ENCODE data around the gene SSNA1.

Gene SSNA1

GRCh38 chr9:137229903-137230704 is 41.6 kb downstream of the SSNA1 start:
- no peak overlapping the region for H3K4me3 ChIP-seq (ENCODE audit: low read depth, low read length)
- in situ Hi-C loops (cut with HindIII; ENCODE audit: low sequenced_read_pairs), result no loop called here
- no peak for TF ChIP-seq CTCF (IDR thresholded peaks at IDR 0.05; ENCODE audit: low read depth, low read length, missing control alignments)
- no peak for DNase-seq (ENCODE audit: low read depth)

- in situ Hi-C loops (cut with HindIII; ENCODE audit: low sequenced_read_pairs), result no loop called here
- DNase-seq (ENCODE audit: low read depth), result no peak
- TF ChIP-seq CTCF (IDR thresholded peaks at IDR 0.05; ENCODE audit: low read depth, low read length, missing control alignments), result no peak
- no peak within 1 kb of the TSS for H3K4me3 ChIP-seq (ENCODE audit: low read depth, low read length)
These were observed 42.4 kb downstream of the SSNA1 start, which contains the start of gene SLC34A3 for GRCh38 chr9:137230705-137231371. SLC34A3 (plus strand) TSS chr9:137230901; CDS start chr9:137231703, 802 bp downstream.

- in situ Hi-C loops (cut with HindIII; ENCODE audit: low sequenced_read_pairs), result no loop called here
- no peak for TF ChIP-seq CTCF (IDR thresholded peaks at IDR 0.05; ENCODE audit: low read depth, low read length, missing control alignments)
- no peak overlapping the region for H3K4me3 ChIP-seq (ENCODE audit: low read depth, low read length)
- no peak for DNase-seq (ENCODE audit: low read depth)
These were observed 43.0 kb downstream of the SSNA1 start for GRCh38 chr9:137231372-137232039.

GRCh38 chr9:137232101-137232500 is 43.6 kb downstream of the SSNA1 start:
- DNase-seq (ENCODE audit: low read depth), result no peak
- H3K4me3 ChIP-seq (ENCODE audit: low read depth, low read length), result no peak overlapping the region
- no peak for TF ChIP-seq CTCF (IDR thresholded peaks at IDR 0.05; ENCODE audit: low read depth, low read length, missing control alignments)
- in situ Hi-C loops (cut with HindIII; ENCODE audit: low sequenced_read_pairs), result no loop called here

- in situ Hi-C loops (cut with HindIII; ENCODE audit: low sequenced_read_pairs), result no loop called here
- no peak for TF ChIP-seq CTCF (IDR thresholded peaks at IDR 0.05; ENCODE audit: low read depth, low read length, missing control alignments)
- DNase-seq (ENCODE audit: low read depth), result no peak
- no peak overlapping the region for H3K4me3 ChIP-seq (ENCODE audit: low read depth, low read length)
These were observed 44.0 kb downstream of the SSNA1 start for GRCh38 chr9:137232510-137232909.

GRCh38 chr9:137233143-137233980 is 44.9 kb downstream of the SSNA1 start:
- no peak overlapping the region for H3K4me3 ChIP-seq (ENCODE audit: low read depth, low read length)
- no peak for DNase-seq (ENCODE audit: low read depth)
- no peak for TF ChIP-seq CTCF (IDR thresholded peaks at IDR 0.05; ENCODE audit: low read depth, low read length, missing control alignments)
- in situ Hi-C loops (cut with HindIII; ENCODE audit: low sequenced_read_pairs), result no loop called here

All from astrocyte of the cerebellum (primary cell).